KMS-11 (cell line): Measurements from ENCODE around the gene STK40.

Experiments
- H2AFZ ChIP-seq: fragments of 200-600 bp; sonication (generic); 2 replicates; pipeline ENCODE4 v1.6.1; 2016; ENCODE audit warnings: antibody characterized with exemption, mixed run types, low read depth
- H3K27ac ChIP-seq: fragments of 200-600 bp; sonication (generic); 2 replicates; pipeline ENCODE4 v1.6.1; 2016; ENCODE audit warnings: mild to moderate bottlenecking, mixed run types
- H3K27me3 ChIP-seq: fragments of 200-600 bp; sonication (generic); 2 replicates; pipeline ENCODE4 v1.6.1; 2017; ENCODE audit warnings: mild to moderate bottlenecking, low read depth, mixed run types, moderate library complexity; ENCODE audit not compliant: insufficient read depth
- H3K36me3 ChIP-seq: fragments of 200-600 bp; sonication (generic); 2 replicates; pipeline ENCODE4 v1.6.1; 2017; ENCODE audit warnings: mild to moderate bottlenecking, mixed run types; ENCODE audit not compliant: insufficient read depth
- H3K4me1 ChIP-seq: fragments of 200-600 bp; sonication (generic); 2 replicates; pipeline ENCODE4 v1.6.1; 2016; ENCODE audit warnings: mild to moderate bottlenecking, low read depth, mixed run types; ENCODE audit not compliant: poor library complexity, severe bottlenecking
- H3K4me2 ChIP-seq: fragments of 200-600 bp; sonication (generic); 2 replicates; pipeline ENCODE4 v1.7.0; 2016; ENCODE audit warnings: mild to moderate bottlenecking, mixed run types
- H3K4me3 ChIP-seq: fragments of 200-600 bp; sonication (generic); IDR thresholded peaks from 2 replicates; pipeline ENCODE4 v1.6.1; 2017; ENCODE audit warnings: low read depth, low read length, mixed read lengths; ENCODE audit not compliant: insufficient read depth
- H3K79me2 ChIP-seq: fragments of 200-600 bp; sonication (generic); 2 replicates; pipeline ENCODE4 v1.6.1; 2016; ENCODE audit warnings: low read depth, mixed run types; ENCODE audit not compliant: insufficient read depth
- H3K9ac ChIP-seq: fragments of 200-600 bp; sonication (generic); 2 replicates; pipeline ENCODE4 v1.6.1; 2016; ENCODE audit warnings: mild to moderate bottlenecking, mixed run types
- H4K20me1 ChIP-seq: fragments of 200-600 bp; sonication (generic); 2 replicates; pipeline ENCODE4 v1.6.1; 2016; ENCODE audit warnings: mild to moderate bottlenecking, mixed run types; ENCODE audit not compliant: insufficient read depth
- TF ChIP-seq, protein P1 (sequence below): fragments of 200-600 bp; sonication (generic); conservative IDR thresholded peaks from 2 replicates; pipeline ENCODE4 v1.6.1; 2017; ENCODE audit warnings: low read depth, mild to moderate bottlenecking, antibody characterized with exemption, low read length, moderate library complexity, mixed read lengths

The STK40 gene

GRCh38 chr1:36322786-36323635 is 62.7 kb downstream of the STK40 start:
- H4K20me1 ChIP-seq = no peaks in the 10 kb centered on the region
- no peak overlapping the region for H3K27ac ChIP-seq
- peak overlapping the region; percentile 49 for H2AFZ ChIP-seq
- H3K9ac ChIP-seq = no peak overlapping the region
- peak overlapping the region; percentile 29; the same call in 1 of the 2 replicates for H3K4me2 ChIP-seq
- peak overlapping the region; percentile 60 for H3K4me3 ChIP-seq
- H3K27me3 ChIP-seq = no peaks in the 10 kb centered on the region; the same call in 1 of the 2 replicates
- TF ChIP-seq, protein P1, sequence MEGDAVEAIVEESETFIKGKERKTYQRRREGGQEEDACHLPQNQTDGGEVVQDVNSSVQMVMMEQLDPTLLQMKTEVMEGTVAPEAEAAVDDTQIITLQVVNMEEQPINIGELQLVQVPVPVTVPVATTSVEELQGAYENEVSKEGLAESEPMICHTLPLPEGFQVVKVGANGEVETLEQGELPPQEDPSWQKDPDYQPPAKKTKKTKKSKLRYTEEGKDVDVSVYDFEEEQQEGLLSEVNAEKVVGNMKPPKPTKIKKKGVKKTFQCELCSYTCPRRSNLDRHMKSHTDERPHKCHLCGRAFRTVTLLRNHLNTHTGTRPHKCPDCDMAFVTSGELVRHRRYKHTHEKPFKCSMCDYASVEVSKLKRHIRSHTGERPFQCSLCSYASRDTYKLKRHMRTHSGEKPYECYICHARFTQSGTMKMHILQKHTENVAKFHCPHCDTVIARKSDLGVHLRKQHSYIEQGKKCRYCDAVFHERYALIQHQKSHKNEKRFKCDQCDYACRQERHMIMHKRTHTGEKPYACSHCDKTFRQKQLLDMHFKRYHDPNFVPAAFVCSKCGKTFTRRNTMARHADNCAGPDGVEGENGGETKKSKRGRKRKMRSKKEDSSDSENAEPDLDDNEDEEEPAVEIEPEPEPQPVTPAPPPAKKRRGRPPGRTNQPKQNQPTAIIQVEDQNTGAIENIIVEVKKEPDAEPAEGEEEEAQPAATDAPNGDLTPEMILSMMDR = no peak
- no peaks in the 10 kb centered on the region for H3K79me2 ChIP-seq
- H3K36me3 ChIP-seq = no peaks in the 10 kb centered on the region
- peaks cover 11% of the 10 kb centered on the region for H3K4me1 ChIP-seq

GRCh38 chr1:36322041-36322785 is 63.5 kb downstream of the STK40 start:
- H3K27me3 ChIP-seq = no peaks in the 10 kb centered on the region; the same call in 1 of the 2 replicates
- H3K79me2 ChIP-seq = no peaks in the 10 kb centered on the region
- H3K36me3 ChIP-seq = no peaks in the 10 kb centered on the region
- TF ChIP-seq, protein P1 = no peak
- H2AFZ ChIP-seq = no peak overlapping the region
- no peak overlapping the region for H3K27ac ChIP-seq
- H3K4me2 ChIP-seq = no peak overlapping the region
- H3K9ac ChIP-seq = no peak overlapping the region
- no peaks in the 10 kb centered on the region for H4K20me1 ChIP-seq
- no peak overlapping the region for H3K4me3 ChIP-seq
- peaks cover 11% of the 10 kb centered on the region for H3K4me1 ChIP-seq

DNA sequence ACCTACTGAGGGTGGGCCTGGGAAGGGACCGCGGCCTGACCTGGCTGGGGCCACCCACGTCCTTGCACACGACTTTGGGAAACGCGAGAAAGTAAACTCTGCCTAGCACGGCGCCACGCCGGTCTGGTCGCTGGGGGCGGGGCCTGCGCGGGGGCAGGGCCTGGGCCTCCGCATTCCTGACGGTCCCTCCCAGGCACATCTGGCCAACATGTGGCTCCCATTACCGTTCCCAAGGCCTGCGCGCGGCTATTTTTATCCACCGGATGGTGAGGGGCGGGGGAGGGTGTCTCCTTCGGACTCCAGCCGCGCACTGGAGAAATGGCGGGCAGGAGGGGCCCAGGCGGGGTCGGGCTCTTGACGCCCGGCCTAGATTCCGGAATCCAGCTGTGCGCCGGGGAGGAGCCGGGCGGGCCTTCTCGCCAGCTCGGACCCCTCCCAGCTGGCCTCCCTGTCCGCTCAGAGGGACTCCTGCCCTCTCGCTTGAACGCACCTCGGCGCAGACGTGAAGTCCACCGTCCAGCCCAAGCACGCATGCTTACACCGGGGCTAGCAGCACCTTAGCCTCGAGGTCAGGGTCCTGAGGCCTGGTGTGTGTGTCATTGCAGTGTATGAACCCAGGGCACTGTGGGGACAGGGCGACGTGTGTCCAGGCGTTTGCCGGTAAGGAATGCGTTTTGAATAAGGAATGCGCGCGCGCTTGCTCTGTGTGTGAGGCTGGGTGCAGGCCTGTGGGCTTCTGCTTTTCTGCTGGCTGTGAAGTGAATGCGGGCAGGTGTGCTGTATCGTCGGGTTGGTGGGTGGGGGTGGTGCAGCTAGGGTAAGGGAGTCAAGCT is 64.4 kb downstream of the STK40 start:
- Histone ChIP-seq H3K4me3 (no peak overlapping the region), H3K4me2 (no peak overlapping the region), H3K27me3 (no peaks in the 10 kb centered on the region; the same call in 1 of the 2 replicates), H2AFZ (no peak overlapping the region), H4K20me1 (no peaks in the 10 kb centered on the region), H3K79me2 (no peaks in the 10 kb centered on the region), H3K9ac (no peak overlapping the region), H3K4me1 (peaks cover 6% of the 10 kb centered on the region), H3K36me3 (no peaks in the 10 kb centered on the region), H3K27ac (no peak overlapping the region)
- TF ChIP-seq, protein P1 = no peak

GRCh38 chr1:36320767-36321118 is 65.0 kb downstream of the STK40 start:
- Histone ChIP-seq H3K27me3 (no peaks in the 10 kb centered on the region; the same call in 1 of the 2 replicates), H3K36me3 (no peaks in the 10 kb centered on the region), H3K27ac (no peak overlapping the region), H3K4me1 (peaks cover 5% of the 10 kb centered on the region), H3K79me2 (no peaks in the 10 kb centered on the region), H3K4me3 (no peak overlapping the region), H3K4me2 (no peak overlapping the region), H3K9ac (no peak overlapping the region), H4K20me1 (no peaks in the 10 kb centered on the region), H2AFZ (no peak overlapping the region)
- TF ChIP-seq, protein P1 = no peak
